D341Med (cell line): ENCODE results near the gene CHRNA7.
A peak's percentile ranks its signal among the peaks of the same experiment; 100 is the strongest.
"Not testable (repeated sequence)": the region's sequence is repeated elsewhere in the genome, so short reads cannot be mapped to it uniquely, and the experiment has no call there.

Experiments used
- DNase-seq: peaks from one replicate; pipeline ENCODE4 v3.0.0; 2012; ENCODE audit warnings: low spot score

The CHRNA7 gene

GRCh38 chr15:32193780-32194179 is 163.5 kb downstream of the CHRNA7 start:
- not testable (repeated sequence) for DNase-seq

- DNase-seq = not testable (repeated sequence)
These were observed 165.9 kb downstream of the CHRNA7 start for GRCh38 chr15:32196206-32196605.

- DNase-seq = not testable (repeated sequence)
These were observed 168.6 kb downstream of the CHRNA7 start for GRCh38 chr15:32198938-32199337.

GRCh38 chr15:32209081-32209480 is 178.8 kb downstream of the CHRNA7 start:
- DNase-seq = not testable (repeated sequence)

- peak; percentile 35 for DNase-seq
These were observed 188.4 kb downstream of the CHRNA7 start for GRCh38 chr15:32218666-32219065.
